Coronary artery (tissue), 2 donors: Measurements from ENCODE around the gene GPR160.

Experiments
- DNase-seq: peaks from one replicate; pipeline ENCODE4 v3.0.0-alpha.2; 2017; ENCODE audit warnings: low spot score
- H3K27ac ChIP-seq, 2 donors: fragments of 200-600 bp; sonication (generic); one replicate each; pipeline ENCODE4 v1.5.1; 2016 to 2019
- H3K4me3 ChIP-seq: fragments of 200-600 bp; sonication (generic); 2 replicates; pipeline ENCODE4 v1.5.1; 2016; ENCODE audit warnings: mild to moderate bottlenecking, moderate library complexity
- CTCF ChIP-seq: fragments of 200-600 bp; sonication (generic); IDR thresholded peaks from one replicate; pipeline ENCODE4 v1.5.1; 2019; ENCODE audit warnings: antibody characterized with exemption

GPR160 gene

GRCh38 chr3:170062769-170063168 is 25.0 kb downstream of the GPR160 start:
- H3K4me3 ChIP-seq: no peak overlapping the region
- H3K27ac ChIP-seq: no peak overlapping the region
- no peak for TF ChIP-seq CTCF
- no peak for DNase-seq

- no peak for TF ChIP-seq CTCF
- DNase-seq: no peak
- H3K27ac ChIP-seq: no peak overlapping the region
- H3K4me3 ChIP-seq: no peak overlapping the region
Observed at GRCh38 chr3:170063691-170064090, 25.9 kb downstream of the GPR160 start.

GRCh38 chr3:170064108-170064507 is 26.3 kb downstream of the GPR160 start:
- Histone ChIP-seq H3K27ac (no peak overlapping the region), H3K4me3 (no peak overlapping the region)
- no peak for DNase-seq
- no peak for TF ChIP-seq CTCF

- no peak for DNase-seq
- Histone ChIP-seq H3K4me3 (no peak overlapping the region), H3K27ac (no peak overlapping the region)
- no peak for TF ChIP-seq CTCF
Observed at GRCh38 chr3:170075441-170076091, 37.8 kb downstream of the GPR160 start.

- H3K27ac ChIP-seq: no peak overlapping the region
- H3K4me3 ChIP-seq: no peak overlapping the region
- no peak for DNase-seq
- no peak for TF ChIP-seq CTCF
Observed at GRCh38 chr3:170076715-170077238, 39.0 kb downstream of the GPR160 start.

- H3K27ac ChIP-seq: no peak overlapping the region
- no peak for DNase-seq
- no peak overlapping the region for H3K4me3 ChIP-seq
- no peak for TF ChIP-seq CTCF
Observed at GRCh38 chr3:170077361-170077760, 39.6 kb downstream of the GPR160 start.

- Histone ChIP-seq H3K27ac (no peak overlapping the region), H3K4me3 (no peak overlapping the region)
- no peak for TF ChIP-seq CTCF
- no peak for DNase-seq
Observed at GRCh38 chr3:170078620-170079281, 41.0 kb downstream of the GPR160 start.
